ENCODE results near the gene DISC1. TPM values are rescaled to one million over a fixed set of nuclear protein-coding genes. Genes with fewer than 3 reads are reported as not detected.
"Not testable (repeated sequence)": the region's sequence is repeated elsewhere in the genome, so short reads cannot be mapped to it uniquely, and the experiment has no call there.

DISC1 gene
- total RNA-seq, 3 donors from 2014 or later = 4.8 to 11.3 (median 8.9) TPM

DNA sequence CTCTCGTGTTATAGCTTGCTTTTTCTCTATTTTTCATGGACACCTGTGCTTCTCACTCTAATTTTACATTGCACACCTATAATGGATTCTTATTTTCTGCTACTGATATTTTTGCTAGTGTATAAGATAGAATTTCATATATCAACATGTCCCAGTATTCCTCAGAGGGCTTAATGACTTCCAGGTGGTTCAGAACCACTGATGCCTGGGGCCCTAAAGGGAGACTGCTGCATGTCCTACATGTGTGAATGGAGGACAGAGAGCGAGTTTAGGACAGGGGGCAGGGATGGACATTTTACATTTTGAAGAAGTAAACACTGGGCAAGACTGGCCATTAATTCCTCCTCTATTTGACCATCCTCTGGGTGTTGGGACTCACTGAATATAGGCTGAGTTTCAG, 100.6 kb downstream of the DISC1 start:
- TF ChIP-seq, protein P1, sequence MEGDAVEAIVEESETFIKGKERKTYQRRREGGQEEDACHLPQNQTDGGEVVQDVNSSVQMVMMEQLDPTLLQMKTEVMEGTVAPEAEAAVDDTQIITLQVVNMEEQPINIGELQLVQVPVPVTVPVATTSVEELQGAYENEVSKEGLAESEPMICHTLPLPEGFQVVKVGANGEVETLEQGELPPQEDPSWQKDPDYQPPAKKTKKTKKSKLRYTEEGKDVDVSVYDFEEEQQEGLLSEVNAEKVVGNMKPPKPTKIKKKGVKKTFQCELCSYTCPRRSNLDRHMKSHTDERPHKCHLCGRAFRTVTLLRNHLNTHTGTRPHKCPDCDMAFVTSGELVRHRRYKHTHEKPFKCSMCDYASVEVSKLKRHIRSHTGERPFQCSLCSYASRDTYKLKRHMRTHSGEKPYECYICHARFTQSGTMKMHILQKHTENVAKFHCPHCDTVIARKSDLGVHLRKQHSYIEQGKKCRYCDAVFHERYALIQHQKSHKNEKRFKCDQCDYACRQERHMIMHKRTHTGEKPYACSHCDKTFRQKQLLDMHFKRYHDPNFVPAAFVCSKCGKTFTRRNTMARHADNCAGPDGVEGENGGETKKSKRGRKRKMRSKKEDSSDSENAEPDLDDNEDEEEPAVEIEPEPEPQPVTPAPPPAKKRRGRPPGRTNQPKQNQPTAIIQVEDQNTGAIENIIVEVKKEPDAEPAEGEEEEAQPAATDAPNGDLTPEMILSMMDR (IDR thresholded peaks at IDR 0.05) = no peak
- intact Hi-C loops (cut with DNase I, micrococcal nuclease) = no loop called here
- Histone ChIP-seq H3K9me3 (no peaks in the 10 kb centered on the region), H3K4me3 (no peak overlapping the region), H3K4me1 (ENCODE audit: low read depth) (no peaks in the 10 kb centered on the region), H3K36me3 (ENCODE audit: low read depth) (no peaks in the 10 kb centered on the region)
- DNase-seq (no peak), ATAC-seq (no peak)

DNA sequence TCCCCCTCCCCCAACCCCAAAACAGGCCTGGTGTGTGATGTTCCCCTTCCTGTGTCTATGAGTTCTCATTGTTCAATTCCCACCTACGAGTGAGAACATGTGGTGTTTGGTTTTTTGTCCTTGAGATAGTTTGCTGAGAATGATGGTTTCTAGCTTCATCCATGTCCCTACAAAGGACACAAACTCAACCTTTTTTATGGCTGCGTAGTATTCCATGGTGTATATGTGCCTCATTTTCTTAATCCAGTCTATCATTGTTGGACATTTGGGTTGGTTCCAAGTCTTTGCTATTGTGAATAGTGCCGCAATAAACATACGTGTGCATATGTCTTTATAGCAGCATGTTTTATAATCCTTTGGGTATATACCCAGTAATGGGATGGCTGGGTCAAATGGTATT, 102.4 kb downstream of the DISC1 start:
- H3K4me3 ChIP-seq; DNase-seq; intact Hi-C loops (cut with DNase I, micrococcal nuclease); ATAC-seq; H3K36me3 ChIP-seq (ENCODE audit: low read depth); H3K9me3 ChIP-seq; H3K4me1 ChIP-seq (ENCODE audit: low read depth): not testable (repeated sequence)

DNA sequence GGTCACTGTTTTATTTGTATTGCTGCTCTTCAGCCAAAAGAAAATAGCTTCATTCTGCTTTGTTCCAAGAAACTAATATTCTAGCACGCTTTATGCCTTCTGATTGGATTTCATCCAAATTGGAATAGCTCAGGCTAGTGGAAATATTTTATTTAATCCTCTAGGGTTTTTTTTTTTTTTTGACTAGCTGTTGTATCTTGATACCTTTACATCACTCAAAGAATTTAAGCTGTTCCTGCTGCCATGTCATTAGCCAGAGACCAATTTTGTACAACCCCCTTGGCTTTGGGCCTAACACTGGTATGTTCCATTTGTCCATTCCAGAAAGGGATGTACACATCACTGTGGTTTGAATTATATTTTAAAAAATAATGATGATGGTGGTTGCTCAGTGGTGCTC, 103.0 kb downstream of the DISC1 start:
- Histone ChIP-seq H3K4me3 (no peak overlapping the region), H3K4me1 (ENCODE audit: low read depth) (no peaks in the 10 kb centered on the region), H3K9me3 (no peaks in the 10 kb centered on the region), H3K36me3 (ENCODE audit: low read depth) (no peaks in the 10 kb centered on the region)
- ATAC-seq (no peak), DNase-seq (no peak)
- intact Hi-C loops (cut with DNase I, micrococcal nuclease) = no loop called here
- TF ChIP-seq, protein P1 (IDR thresholded peaks at IDR 0.05) = no peak

DNA sequence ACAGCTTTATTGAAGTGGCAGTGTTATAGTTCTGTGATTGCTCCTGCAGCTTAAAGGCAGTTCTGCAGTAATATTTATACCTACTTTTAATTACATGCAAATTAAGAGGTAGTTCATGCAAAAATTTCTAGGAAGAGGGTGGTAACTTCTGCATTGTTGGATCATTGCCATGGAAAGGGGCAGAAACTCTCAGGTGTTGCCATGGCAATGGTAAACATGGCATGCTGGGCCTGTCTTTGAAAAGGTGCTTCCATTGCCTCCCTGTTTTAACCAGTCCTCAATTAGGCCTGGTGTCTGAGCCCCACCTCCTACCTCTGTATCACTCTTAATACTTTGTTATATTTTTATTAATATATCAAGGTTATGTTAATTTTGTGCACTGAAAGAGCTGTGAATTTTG, 104.7 kb downstream of the DISC1 start:
- Histone ChIP-seq H3K4me3 (no peak overlapping the region), H3K4me1 (ENCODE audit: low read depth) (no peaks in the 10 kb centered on the region), H3K36me3 (ENCODE audit: low read depth) (no peaks in the 10 kb centered on the region), H3K9me3 (no peaks in the 10 kb centered on the region)
- ATAC-seq (no peak), DNase-seq (no peak)
- intact Hi-C loops (cut with DNase I, micrococcal nuclease) = no loop called here
- TF ChIP-seq, protein P1 (IDR thresholded peaks at IDR 0.05) = no peak

DNA sequence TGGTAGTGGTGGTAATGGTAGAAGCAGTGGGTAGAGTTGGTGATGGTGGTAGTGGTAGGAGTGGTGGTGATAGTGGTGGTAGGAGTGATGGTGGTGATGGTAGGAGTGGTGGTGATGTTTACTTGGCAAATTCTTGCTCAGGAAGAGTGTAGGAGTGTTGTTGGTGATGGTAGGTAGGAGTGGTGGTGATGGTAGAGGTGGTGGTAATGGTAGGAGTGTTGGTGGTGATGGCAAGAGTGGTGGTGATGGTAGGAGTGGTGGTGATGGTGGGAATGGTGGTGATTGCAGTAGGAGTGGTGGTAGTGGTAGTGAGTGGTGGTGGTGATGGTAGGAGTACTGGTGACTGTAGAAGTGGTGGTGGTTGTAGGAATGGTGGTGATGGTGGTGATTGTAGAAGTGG, 106.5 kb downstream of the DISC1 start:
- Histone ChIP-seq H3K4me1 (ENCODE audit: low read depth) (no peaks in the 10 kb centered on the region), H3K36me3 (ENCODE audit: low read depth) (no peaks in the 10 kb centered on the region), H3K9me3 (no peaks in the 10 kb centered on the region), H3K4me3 (no peak overlapping the region)
- TF ChIP-seq, protein P1 (IDR thresholded peaks at IDR 0.05) = no peak
- no peak for ATAC-seq
- intact Hi-C loops (cut with DNase I, micrococcal nuclease) = no loop called here
- DNase-seq = no peak

DNA sequence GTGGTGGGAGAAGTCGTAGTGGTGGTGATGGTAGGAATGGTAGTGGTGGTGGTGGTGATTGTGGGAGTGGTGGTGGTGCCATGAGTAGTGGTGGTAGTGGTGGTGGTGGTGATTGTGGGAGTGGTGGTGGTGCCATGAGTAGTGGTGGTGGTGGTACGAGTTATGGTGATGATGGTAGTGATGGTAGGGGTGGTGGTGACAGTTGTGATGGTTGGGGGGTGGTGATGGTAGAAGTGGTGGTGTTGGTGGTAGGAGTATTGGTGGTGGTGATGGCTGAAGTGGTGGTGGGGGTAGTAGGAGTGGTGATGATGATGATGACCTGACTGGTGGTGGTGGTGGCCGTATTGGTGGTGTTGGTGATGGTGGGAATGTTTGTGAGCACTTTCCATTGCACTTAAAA, 107.1 kb downstream of the DISC1 start:
- intact Hi-C loops (cut with DNase I, micrococcal nuclease) = no loop called here
- Histone ChIP-seq H3K4me1 (ENCODE audit: low read depth) (no peaks in the 10 kb centered on the region), H3K36me3 (ENCODE audit: low read depth) (no peaks in the 10 kb centered on the region), H3K9me3 (no peaks in the 10 kb centered on the region), H3K4me3 (no peak overlapping the region)
- TF ChIP-seq, protein P1 (IDR thresholded peaks at IDR 0.05) = no peak
- DNase-seq (no peak), ATAC-seq (no peak)
